ENCODE measurements around the gene SLC9A3.

DNA sequence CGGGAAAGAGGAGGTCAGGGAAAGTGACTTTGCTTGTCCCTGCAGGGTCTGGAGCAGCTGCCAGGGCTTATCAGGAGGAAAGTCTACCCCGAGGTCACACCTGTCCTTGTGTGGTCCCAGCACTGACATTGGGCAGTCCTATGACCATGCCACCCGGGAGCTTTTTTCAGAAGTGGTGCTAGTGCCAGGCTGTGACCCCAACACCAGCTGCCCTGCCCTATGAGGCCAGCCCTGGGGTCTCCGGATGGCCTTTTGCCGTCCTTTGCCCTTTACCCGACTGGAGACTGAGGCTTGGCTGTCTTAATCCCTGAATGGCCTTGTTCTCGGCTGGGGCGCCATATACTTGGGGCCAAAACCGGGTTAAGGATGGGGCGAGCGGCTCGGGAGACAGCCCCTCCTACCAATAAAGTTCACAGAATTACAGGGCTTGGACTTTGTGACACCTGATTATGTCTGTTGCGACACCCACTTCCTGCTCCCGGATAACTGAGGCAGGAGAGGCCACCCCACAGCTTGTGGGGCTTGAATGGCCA lies 22.2 kb upstream of the SLC9A3 start:
- TF ChIP-seq CTCF (IDR thresholded peaks at IDR 0.05) (no peak), POLR2AphosphoS5 (IDR thresholded peaks at IDR 0.05) (no peak), EP300 (IDR thresholded peaks at IDR 0.05) (no peak), POLR2A (IDR thresholded peaks at IDR 0.05) (no peak)
